HG03432 (cell line): ENCODE measurements around the gene ZNF330.
"Not testable (repeated sequence)": the region's sequence is repeated elsewhere in the genome, so short reads cannot be mapped to it uniquely, and the experiment has no call there.

Source experiments
- ATAC-seq: cut with Tn5 transposase; IDR thresholded peaks from one replicate; pipeline ENCODE4 v1.9.1; 2021; ENCODE audit warnings: mild to moderate bottlenecking, moderate library complexity; ENCODE audit not compliant: unreplicated experiment

Gene ZNF330

DNA sequence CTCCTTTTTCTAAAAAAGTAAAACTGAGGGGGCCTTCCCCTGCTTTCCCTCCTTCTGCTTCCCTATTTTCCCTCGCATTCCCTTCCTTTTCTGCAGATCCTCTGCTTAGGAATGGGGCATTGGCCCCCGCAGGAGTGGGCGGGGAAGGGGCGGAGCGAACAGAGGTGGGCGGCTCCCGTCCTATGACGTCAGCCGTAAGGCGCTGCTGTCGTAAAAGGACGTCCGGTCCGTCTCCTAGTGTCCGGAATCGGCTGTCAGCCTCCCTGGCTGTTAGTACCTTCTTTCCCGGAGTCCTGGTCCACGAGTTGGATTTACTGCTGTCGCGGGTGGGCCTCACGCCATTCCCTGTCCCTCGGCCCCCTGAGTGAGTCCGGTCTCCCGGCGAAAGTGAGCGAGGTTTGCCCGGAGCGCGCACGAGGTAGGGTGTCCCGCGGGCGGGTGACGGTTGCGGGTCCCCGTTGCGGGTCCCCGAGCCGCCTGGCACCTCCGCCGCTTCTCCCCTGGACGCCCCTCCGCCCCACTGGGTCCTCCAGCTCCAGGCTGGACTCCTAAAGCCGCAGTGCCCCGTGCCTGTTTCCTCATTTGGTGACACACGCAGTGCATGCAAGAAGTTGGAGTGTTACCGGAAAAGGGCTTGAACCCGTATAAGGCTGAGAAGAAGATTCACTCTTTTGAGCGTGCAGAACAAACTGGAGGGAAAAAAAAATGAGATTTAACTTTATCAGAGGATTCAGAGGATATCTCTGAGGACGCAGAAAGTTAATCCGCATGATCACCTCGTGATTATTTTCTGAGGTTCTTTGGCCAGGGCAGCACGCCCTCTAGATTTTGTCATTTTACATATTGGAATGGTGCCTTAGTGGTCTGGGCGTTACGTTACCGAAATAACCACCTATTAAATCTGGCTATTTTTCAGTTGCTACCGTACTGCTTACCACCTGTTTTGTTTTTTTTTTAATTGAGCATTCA is at the start of gene ZNF330:
ZNF330 (plus strand) TSS at position 205 of the 969 bp plus-strand sequence. CDS start 1,477 bp downstream, outside the sequence.
- peak; percentile 90 for ATAC-seq

DNA sequence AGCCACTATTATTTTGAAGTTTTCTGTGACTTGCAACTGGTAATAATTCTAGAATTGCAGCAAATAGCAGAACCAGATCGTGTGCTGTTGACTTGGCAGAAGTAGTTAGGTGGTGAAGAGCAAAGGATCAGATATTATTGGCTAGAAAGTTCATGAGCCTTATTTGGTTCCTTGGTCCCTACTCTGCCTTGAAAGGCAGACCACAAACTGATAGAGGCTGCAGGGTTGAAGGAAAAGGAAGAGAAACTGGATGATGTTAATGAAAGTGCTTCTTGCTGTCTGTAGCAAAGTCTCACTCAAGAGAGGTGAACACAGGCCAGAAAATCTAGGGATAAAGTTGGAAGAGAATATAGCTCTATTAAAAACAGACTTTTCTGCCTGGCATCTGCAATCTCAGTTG is 46.2 kb upstream of the ZNF330 start:
- peak; percentile 45 for ATAC-seq

- ATAC-seq, result no peak
Measured at GRCh38 chr4:141177171-141177570, 43.5 kb upstream of the ZNF330 start.

- no peak for ATAC-seq
Measured at GRCh38 chr4:141179474-141180373, 41.0 kb upstream of the ZNF330 start.

- peak; percentile 60 for ATAC-seq
Measured at GRCh38 chr4:141180991-141181761, 39.5 kb upstream of the ZNF330 start.

GRCh38 chr4:141183491-141183890 is 37.2 kb upstream of the ZNF330 start:
- ATAC-seq, result not testable (repeated sequence)

DNA sequence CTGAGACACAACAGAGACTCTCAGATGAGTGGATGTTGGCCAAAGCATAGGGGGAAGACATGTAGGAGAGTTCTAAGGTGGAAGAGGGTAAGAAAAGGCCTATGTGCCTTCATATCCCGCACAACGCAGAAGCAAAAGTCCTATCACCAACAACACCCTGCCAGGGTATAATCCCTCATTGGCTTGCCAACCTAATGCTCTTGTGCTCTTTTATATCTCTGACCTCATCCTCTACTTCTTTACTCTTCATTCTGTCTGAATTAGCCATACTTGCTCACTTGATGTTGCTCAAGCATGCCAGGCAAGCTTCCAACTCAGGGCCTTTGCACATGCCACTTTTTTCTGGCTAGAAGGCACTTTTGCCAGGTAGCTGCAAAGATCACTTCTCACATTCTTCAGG is 28.1 kb upstream of the ZNF330 start:
- no peak for ATAC-seq

GRCh38 chr4:141193516-141194034 is 27.1 kb upstream of the ZNF330 start:
- ATAC-seq, result no peak

DNA sequence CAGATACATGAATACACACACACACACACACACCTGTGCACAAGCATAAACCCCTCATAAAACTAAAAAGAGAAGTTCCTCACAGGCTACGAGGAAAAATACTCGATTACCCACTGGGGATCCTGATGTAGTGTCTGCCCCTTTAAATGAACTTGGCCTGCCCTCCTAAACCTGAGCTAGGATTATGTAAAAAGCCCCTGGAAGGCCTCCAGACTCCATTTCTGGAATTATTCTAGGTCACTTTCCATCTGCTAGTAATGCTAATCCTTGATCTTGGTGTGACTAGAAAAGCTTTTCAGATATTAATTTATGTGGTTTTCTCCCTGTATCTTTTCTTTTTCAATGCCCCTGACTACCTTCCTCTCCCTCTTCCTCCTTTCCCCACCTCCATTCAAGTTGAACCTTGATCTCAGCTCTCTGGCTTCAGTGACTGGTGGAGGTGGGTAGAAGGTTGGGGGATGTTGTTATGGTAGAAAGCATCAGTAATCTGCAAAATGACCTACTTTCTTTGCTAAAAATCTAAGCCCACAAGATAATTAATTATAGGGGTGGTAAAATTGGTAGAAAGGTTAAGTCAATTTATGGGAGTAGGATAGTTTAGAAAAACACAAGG is 25.5 kb upstream of the ZNF330 start:
- ATAC-seq, result no peak

GRCh38 chr4:141196227-141196933 is 24.3 kb upstream of the ZNF330 start:
- ATAC-seq, result no peak

DNA sequence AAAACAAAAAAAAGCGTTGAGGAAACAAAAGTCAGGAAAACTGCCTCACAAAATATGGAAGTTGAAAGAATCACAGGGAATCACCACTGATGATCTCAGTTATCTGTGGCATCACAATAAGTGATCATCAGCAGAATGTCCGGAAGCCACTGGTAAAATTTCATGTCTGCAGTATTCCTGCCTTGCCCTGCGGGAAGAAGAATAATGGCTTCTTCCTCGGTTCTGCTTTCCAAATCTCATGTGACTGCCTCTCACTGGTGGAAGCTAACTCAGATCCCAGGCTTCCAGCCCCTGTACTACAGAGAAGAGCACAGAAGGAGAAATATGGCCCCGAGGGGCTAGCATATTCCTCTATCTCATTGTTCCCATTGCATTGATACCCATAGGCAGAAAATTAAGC is 12.7 kb upstream of the ZNF330 start:
- ATAC-seq, result no peak

GRCh38 chr4:141210168-141210567 is 10.5 kb upstream of the ZNF330 start:
- no peak for ATAC-seq

DNA sequence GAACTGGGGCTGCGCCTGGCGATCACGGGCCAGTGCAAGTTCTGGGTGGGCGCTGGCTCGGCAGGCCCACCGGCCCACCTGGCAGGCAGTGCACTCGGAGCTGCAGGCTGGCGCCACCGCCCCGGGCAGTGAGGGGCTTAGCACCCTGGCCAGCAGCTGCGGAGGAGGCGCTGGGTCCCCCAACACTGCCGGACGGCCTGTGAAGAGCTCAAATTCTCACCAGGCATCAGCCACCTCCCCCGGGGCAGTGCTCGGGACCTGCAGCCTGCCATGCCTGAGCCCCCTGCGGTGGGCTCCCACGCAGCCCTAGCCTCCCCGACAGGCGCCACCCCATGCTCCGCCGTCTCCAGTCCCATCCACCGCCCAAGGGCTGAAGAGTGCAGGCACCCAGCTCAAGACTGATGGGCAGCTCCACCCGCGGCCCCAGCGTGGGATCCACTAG is 7.1 kb upstream of the ZNF330 start:
- ATAC-seq, result no peak

DNA sequence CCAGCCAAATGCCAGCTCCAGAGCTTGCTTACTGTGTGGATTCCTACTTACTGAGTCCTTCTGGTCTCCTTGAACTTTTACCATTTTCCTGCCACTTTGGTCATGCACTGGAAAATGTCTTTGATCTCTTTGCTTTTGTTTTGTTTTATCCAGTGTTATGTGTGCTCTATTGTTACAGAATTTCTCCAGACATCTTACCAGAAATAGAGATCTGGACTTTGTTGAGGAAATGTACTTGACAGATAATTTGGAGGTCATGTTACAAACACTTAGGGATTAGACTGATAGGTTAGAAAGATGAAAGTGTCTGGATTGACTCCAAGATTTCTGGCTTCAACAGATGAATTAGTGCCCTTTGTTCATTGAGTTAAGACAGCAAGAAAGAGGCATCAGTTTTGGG is 5.7 kb upstream of the ZNF330 start:
- ATAC-seq, result no peak

DNA sequence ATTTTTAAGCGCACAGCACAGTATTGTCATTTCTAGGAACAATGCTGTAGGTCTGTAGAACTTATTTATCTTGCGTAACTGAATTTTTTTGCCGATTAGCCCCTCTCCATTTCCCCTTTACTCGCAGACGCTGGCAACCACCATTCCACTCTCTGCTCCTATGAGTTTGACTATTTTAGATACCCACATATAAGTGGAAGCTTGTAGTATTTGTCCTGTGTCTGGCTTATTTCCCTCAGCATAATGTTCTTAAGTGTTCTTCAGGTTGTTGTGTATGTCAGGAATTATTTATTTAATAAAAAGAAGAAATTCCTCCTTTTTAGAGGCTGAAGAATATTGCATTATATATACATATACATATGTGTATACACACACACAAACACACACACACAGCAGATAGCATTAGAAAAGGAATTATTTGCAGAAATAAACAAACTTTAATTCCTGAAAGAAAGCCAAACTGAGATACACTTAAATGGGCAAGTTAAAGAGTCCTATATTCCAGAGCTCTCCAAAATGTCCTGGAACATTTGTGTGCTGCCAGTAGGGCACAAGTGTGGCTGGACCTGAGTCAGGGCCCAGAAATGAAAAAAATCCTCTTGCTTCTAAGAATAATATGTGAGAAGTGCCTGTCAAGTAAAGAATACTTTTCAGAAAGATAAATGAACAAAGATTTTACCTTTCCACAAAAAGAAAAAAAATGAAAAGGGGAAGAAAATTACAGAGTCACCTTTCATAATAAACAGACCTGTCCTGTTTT is 4.5 kb upstream of the ZNF330 start:
- no peak for ATAC-seq

GRCh38 chr4:141220271-141220670 is 424 bp upstream of the ZNF330 start:
- ATAC-seq, result peak; percentile 12

DNA sequence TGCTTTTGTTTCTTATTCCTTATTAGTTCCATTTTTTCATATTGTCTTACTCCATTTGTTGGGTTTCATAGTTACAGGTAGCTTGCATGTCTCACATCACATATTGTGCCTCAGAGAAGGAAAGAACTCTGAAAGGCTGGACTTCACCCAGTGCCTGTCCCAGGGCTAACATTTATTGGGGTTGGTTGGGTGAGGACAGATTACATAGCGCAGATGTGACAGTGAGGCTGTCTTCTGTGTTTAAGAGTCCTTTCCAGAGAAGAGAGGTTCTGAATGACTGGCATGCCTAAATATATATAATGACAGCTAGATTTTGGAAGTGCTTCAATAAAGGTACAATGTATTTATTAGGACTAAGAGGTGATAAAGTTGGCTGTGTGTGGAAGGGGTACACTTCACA is 2.7 kb downstream of the ZNF330 start:
- no peak for ATAC-seq

DNA sequence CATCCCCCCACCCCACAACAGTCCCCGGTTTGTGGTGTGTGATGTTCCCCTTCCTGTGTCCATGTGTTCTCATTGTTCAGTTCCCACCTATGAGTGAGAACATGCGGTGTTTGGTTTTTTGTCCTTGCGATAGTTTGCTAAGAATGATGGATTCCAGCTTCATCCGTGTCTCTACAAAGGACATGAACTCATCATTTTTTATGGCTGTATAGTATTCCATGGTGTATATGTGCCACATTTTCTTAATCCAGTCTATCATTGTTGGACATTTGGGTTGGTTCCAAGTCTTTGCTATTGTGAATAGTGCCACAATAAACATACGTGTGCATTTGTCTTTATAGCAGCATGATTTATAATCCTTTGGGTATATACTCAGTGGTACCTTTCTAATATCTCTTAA is 6.6 kb downstream of the ZNF330 start:
- not testable (repeated sequence) for ATAC-seq
